Tibial artery (tissue), 4 donors: ENCODE data around the gene ADORA3.

Experiments
- DNase-seq, 2 donors: peaks; one replicate each; pipeline ENCODE4 v3.0.0-alpha.2; 2019
- H3K27ac ChIP-seq, 2 donors: fragments of 200-600 bp; sonication (generic) in 1 of 2; 1 replicate in 1 of 2; 2 replicates in 1 of 2; pipeline ENCODE4 v1.5.1; 2018 to 2019; ENCODE audit warnings: mild to moderate bottlenecking in 1 of 2
- H3K27me3 ChIP-seq, 2 donors: fragments of 200-600 bp; sonication (generic) in 1 of 2; one replicate each; pipeline versions ENCODE4 v1.5.1 to v1.6.0; 2016 to 2019
- H3K36me3 ChIP-seq, 3 donors: fragments of 200-600 bp; sonication (generic) in 2 of 3; one replicate each; pipeline ENCODE4 v1.5.1; 2016 to 2019; ENCODE audit warnings: mild to moderate bottlenecking in 2 of 3
- H3K4me1 ChIP-seq, 4 donors: fragments of 200-600 bp; sonication (generic) in 2 of 4; 1 replicate in 3 of 4; 2 replicates in 1 of 4; pipeline ENCODE4 v1.5.1; 2016 to 2019
- H3K4me3 ChIP-seq, 2 donors: fragments of 200-600 bp; sonication (generic) in 1 of 2; 1 replicate in 1 of 2; 2 replicates in 1 of 2; pipeline ENCODE4 v1.5.1; 2018 to 2019; ENCODE audit warnings: mild to moderate bottlenecking in 2 of 2
- H3K9me3 ChIP-seq, 3 donors: fragments of 200-600 bp; sonication (generic) in 1 of 3; one replicate each; pipeline ENCODE4 v1.5.1; 2016 to 2019
- intact Hi-C: fragments of 100-400 bp; cut with DNase I; formaldehyde crosslinking; loops from one replicate; pipeline ENCODE4 v1.15.0; 2023; ENCODE audit warnings: low total_unique reads
- TF ChIP-seq, protein P1 (sequence below), 2 experiments: fragments of 200-600 bp in 1 of 2; fragments of 450-650 bp in 1 of 2; IDR thresholded peaks; one replicate each; pipeline ENCODE4 v1.5.1; 2017 to 2019; ENCODE audit warnings: antibody characterized with exemption in 2 of 2, mild to moderate bottlenecking in 1 of 2, moderate library complexity in 1 of 2

Gene ADORA3

DNA sequence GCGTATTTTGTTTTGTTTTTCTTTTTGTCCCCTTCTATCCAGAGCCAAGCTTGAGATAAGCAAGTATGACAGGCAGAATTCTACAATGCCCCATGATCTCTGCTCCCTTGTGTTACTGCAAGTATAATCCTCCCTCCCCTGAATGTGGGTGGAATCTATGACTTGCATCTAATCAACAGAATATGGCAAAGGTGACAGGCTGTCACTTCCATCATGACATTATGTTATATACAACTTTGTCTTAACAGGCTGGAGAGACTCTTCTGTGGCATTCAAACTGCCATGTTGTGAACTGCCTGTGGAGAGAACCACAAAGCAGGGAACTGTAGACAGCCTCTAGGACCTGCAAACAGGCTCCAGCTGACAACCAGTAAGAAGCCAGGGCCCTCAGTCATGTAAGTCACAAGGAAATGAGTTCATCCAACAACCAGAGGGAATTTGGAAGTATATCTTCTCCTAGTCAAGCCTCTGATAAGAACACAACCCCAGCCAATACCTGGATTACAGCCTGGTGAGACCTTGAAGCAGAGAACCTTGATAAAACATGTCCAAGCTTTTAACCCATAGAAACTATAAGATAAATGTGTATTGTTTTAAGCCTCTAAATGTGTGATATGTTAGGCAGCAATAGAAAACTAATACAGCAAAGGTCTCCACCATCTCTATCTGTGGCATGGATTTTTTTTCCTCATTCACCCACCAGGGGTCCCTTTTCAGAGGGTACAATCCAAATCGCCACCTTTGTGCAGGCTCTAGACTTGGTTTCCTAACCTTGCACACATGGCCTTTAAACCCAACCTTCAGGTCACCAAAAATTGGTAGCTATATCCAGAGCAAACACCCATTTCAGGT is 35.3 kb downstream of the ADORA3 start:
- Histone ChIP-seq H3K36me3 (peaks cover 40 to 76% (median 75%) of the 10 kb centered on the region in 3 donors), H3K9me3 (no peaks in the 10 kb centered on the region), H3K4me3 (no peak overlapping the region), H3K4me1 (no peaks in the 10 kb centered on the region), H3K27ac (no peak overlapping the region), H3K27me3 (no peaks in the 10 kb centered on the region)
- intact Hi-C loops: no loop called here
- no peak for DNase-seq
- TF ChIP-seq, protein P1, sequence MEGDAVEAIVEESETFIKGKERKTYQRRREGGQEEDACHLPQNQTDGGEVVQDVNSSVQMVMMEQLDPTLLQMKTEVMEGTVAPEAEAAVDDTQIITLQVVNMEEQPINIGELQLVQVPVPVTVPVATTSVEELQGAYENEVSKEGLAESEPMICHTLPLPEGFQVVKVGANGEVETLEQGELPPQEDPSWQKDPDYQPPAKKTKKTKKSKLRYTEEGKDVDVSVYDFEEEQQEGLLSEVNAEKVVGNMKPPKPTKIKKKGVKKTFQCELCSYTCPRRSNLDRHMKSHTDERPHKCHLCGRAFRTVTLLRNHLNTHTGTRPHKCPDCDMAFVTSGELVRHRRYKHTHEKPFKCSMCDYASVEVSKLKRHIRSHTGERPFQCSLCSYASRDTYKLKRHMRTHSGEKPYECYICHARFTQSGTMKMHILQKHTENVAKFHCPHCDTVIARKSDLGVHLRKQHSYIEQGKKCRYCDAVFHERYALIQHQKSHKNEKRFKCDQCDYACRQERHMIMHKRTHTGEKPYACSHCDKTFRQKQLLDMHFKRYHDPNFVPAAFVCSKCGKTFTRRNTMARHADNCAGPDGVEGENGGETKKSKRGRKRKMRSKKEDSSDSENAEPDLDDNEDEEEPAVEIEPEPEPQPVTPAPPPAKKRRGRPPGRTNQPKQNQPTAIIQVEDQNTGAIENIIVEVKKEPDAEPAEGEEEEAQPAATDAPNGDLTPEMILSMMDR (IDR thresholded peaks at IDR 0.05): no peak

- Histone ChIP-seq H3K4me3 (no peak overlapping the region), H3K27ac (no peak overlapping the region), H3K27me3 (no peaks in the 10 kb centered on the region), H3K4me1 (no peaks in the 10 kb centered on the region), H3K36me3 (peaks cover 51 to 84% (median 79%) of the 10 kb centered on the region in 3 donors), H3K9me3 (no peaks in the 10 kb centered on the region)
- no peak for DNase-seq
- TF ChIP-seq, protein P1 (IDR thresholded peaks at IDR 0.05): no peak
- intact Hi-C loops: no loop called here
Observed at GRCh38 chr1:111466480-111466879, 37.0 kb downstream of the ADORA3 start.

- intact Hi-C loops: no loop called here
- no peak overlapping the region for H3K27ac ChIP-seq
- H3K36me3 ChIP-seq: peaks cover 58 to 84% (median 81%) of the 10 kb centered on the region in 3 donors
- TF ChIP-seq, protein P1 (IDR thresholded peaks at IDR 0.05): no peak
- H3K9me3 ChIP-seq: no peaks in the 10 kb centered on the region
- H3K4me3 ChIP-seq: no peak overlapping the region
- DNase-seq: no peak
- no peaks in the 10 kb centered on the region for H3K27me3 ChIP-seq
- H3K4me1 ChIP-seq: no peaks in the 10 kb centered on the region
Observed at GRCh38 chr1:111465754-111466153, 37.7 kb downstream of the ADORA3 start.

GRCh38 chr1:111463029-111463683 is 40.3 kb downstream of the ADORA3 start:
- no peak overlapping the region for H3K4me3 ChIP-seq
- DNase-seq: no peak
- intact Hi-C loops: no loop called here
- H3K27me3 ChIP-seq: no peaks in the 10 kb centered on the region
- peaks cover 59 to 83% (median 82%) of the 10 kb centered on the region in 3 donors for H3K36me3 ChIP-seq
- H3K27ac ChIP-seq: no peak overlapping the region
- H3K4me1 ChIP-seq: no peaks in the 10 kb centered on the region
- no peaks in the 10 kb centered on the region for H3K9me3 ChIP-seq
- TF ChIP-seq, protein P1 (IDR thresholded peaks at IDR 0.05): no peak

DNA sequence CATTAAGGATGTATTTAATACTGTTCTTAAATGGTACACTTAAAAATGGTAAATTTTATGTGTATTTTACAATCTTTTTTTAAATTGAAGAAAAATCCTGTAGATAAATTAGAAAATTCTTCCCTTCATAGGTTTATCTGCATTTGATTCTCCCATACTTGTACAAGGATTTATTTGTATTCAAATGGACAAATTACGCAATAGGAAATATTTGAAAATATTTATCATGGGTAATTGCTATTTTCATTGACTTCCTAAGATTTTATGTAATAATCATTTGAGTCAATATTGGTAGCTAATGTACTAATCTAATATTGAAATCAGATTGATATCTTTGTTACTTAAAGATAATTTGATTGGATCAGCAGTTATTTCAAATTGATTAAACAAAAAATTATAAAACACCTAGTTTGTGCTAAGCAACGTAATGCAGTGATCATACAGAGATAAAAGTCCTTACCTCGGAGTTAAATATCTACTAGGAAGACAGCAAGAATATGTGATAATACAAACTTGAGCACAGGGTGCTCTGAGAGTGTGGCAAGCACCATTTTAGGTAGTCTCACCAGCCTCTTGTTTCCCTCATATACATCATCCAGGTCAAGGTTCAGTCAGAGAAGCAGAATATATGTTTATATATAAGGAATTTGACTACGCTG is 40.9 kb downstream of the ADORA3 start:
- H3K36me3 ChIP-seq: peaks cover 59 to 84% (median 80%) of the 10 kb centered on the region in 3 donors
- no peak for DNase-seq
- no peak overlapping the region for H3K27ac ChIP-seq
- intact Hi-C loops: no loop called here
- H3K9me3 ChIP-seq: no peaks in the 10 kb centered on the region
- TF ChIP-seq, protein P1 (IDR thresholded peaks at IDR 0.05): no peak
- H3K4me3 ChIP-seq: no peak overlapping the region
- H3K27me3 ChIP-seq: no peaks in the 10 kb centered on the region
- H3K4me1 ChIP-seq: no peaks in the 10 kb centered on the region
